SK-N-SH treated with all-trans-retinoic acid at 6 μM for 48 hours (cell line): ENCODE results near the gene ZFP64.

Experiments used
- ARNTL ChIP-seq: fragments of 450-650 bp; formaldehyde crosslinking; IDR thresholded peaks from 2 replicates; pipeline ENCODE4 v1.5.0; 2020; ENCODE audit warnings: low read depth, mild to moderate bottlenecking, moderate library complexity, borderline replicate concordance
- OSR1 ChIP-seq: fragments of 250-450 bp; sonication (Bioruptor Pico); IDR thresholded peaks from 2 replicates; pipeline ENCODE4 v1.8.0; 2022; ENCODE audit warnings: moderate library complexity, mild to moderate bottlenecking, inconsistent platforms
- POU6F1 ChIP-seq: fragments of 250-450 bp; sonication (Bioruptor Pico); IDR thresholded peaks from 2 replicates; pipeline ENCODE4 v1.8.0; 2021; ENCODE audit warnings: low read depth, mild to moderate bottlenecking, moderate library complexity, borderline replicate concordance
- TCF4 ChIP-seq: fragments of 250-450 bp; sonication (Bioruptor Pico); IDR thresholded peaks from 2 replicates; pipeline ENCODE4 v1.8.0; 2021; ENCODE audit warnings: mild to moderate bottlenecking, moderate library complexity, borderline replicate concordance
- TOX ChIP-seq: fragments of 250-450 bp; sonication (Bioruptor Pico); IDR thresholded peaks from 2 replicates; pipeline ENCODE4 v1.8.0; 2021; ENCODE audit warnings: mild to moderate bottlenecking, moderate library complexity, borderline replicate concordance
- ZFP3 ChIP-seq: fragments of 250-450 bp; sonication (Bioruptor Pico); IDR thresholded peaks from 2 replicates; pipeline ENCODE4 v1.5.0; 2020; ENCODE audit warnings: mild to moderate bottlenecking, moderate library complexity
- ZFP30 ChIP-seq: fragments of 450-650 bp; formaldehyde crosslinking; IDR thresholded peaks from 2 replicates; pipeline ENCODE4 v1.5.0; 2022; ENCODE audit warnings: mild to moderate bottlenecking, moderate library complexity
- ZNF70 ChIP-seq: fragments of 450-650 bp; formaldehyde crosslinking; IDR thresholded peaks from 2 replicates; pipeline ENCODE4 v1.5.0; 2020; ENCODE audit warnings: mild to moderate bottlenecking, moderate library complexity

DNA sequence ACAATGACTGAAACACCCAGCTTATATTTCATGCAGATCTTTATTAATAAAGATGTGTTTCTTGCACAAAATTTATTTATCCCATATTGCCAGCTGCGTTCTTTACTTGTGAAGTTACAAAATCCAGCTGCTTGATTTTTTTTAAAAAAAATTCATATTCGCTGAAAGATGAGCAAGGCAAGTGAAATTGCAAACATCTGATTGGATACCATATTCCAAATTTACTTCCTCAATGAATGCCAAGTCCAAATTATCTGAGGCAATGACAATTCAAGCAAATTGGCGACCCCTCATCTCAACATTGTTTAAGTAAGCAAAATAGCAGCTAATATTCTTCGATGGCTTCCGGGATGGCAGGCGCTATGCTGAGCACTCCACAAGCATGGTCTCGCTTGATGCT lies 37.7 kb downstream of the ZFP64 start:
- TF ChIP-seq ZFP3 (CRISPR knock-in tag) (no peak), OSR1 (CRISPR knock-in tag) (no peak), TCF4 (CRISPR knock-in tag) (no peak), ARNTL (CRISPR knock-in tag) (no peak), ZFP30 (CRISPR knock-in tag) (no peak), TOX (CRISPR knock-in tag) (no peak), POU6F1 (CRISPR knock-in tag) (no peak), ZNF70 (CRISPR knock-in tag) (no peak)
